ENCODE results near the gene NDUFA11.

DNA sequence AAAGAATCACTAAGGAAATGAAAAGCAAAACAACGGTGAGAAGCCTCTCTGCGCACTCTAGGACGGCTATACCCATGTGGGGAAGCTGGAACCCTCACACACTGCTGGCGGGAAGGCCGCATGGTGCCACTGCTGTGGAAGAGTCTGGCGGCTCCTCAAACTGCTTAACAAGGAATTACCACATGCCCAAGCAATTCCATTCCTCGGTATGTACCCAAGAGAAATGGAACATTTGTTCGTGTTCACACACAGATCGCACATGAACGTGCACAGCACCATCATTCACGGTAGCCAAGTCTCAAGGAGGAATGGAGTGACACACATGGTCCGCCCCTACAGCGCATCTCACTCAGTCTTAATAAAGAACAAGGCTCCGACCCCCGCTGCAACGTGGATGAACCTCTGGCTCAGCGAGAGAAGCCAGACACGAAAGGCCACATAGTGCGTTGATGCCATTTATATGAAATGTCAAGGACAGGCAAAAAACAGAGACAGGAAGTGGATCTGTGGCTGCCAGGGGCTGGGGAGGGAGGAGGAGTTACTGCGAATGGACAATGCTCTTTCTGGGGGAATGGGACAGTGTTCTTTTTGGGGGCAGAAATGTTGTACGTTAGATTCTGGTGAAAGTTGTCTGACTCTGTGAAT is 18.0 kb upstream of the NDUFA11 start:
- TF ChIP-seq CTCF (IDR thresholded peaks at IDR 0.05; ENCODE audit: insufficient read depth, low read length, poor library complexity, severe bottlenecking) = no peak
- no peak for TF ChIP-seq EZH2phosphoT487 (conservative IDR thresholded peaks at IDR 0.05; ENCODE audit: low read length)

Data from SU-DHL-6 (cell line).